C4-2B (cell line): ENCODE results near the gene LOXL4.

ENCODE experiments used
- H3K27ac ChIP-seq: fragments of 450-650 bp; 2 replicates; pipeline ENCODE4 v1.5.1; 2017
- ZFX ChIP-seq: fragments of 450-650 bp; IDR thresholded peaks from 2 replicates; pipeline ENCODE4 v1.6.1; 2017
- TF ChIP-seq, protein P1 (sequence below): fragments of 450-650 bp; conservative IDR thresholded peaks from 2 replicates; pipeline ENCODE4 v1.5.1; 2017; ENCODE audit warnings: mild to moderate bottlenecking

LOXL4 gene

DNA sequence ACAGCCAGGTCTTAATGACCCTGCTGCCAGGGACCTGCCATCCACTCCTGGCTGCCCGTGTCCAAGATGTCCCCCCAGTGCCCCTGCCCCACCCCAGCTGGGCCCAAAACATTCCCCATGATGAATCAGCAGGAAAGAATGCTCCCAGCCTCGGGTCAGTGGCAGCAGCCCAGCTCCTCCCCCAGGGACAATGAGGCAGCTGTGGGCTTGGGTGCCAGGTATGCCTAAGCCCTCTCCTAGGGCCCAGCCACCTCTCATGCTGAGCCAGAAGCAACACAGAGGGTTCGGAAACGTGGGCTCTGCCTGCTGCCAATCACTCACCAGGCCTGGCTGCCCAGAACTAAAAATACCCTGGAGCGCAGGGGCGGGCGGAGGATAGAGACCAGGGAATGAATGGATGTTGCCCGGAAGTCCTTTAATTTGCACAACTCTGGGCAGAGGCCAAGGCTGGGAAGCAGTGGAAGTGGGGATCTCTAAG, 1.5 kb upstream of the LOXL4 start:
- TF ChIP-seq, protein P1, sequence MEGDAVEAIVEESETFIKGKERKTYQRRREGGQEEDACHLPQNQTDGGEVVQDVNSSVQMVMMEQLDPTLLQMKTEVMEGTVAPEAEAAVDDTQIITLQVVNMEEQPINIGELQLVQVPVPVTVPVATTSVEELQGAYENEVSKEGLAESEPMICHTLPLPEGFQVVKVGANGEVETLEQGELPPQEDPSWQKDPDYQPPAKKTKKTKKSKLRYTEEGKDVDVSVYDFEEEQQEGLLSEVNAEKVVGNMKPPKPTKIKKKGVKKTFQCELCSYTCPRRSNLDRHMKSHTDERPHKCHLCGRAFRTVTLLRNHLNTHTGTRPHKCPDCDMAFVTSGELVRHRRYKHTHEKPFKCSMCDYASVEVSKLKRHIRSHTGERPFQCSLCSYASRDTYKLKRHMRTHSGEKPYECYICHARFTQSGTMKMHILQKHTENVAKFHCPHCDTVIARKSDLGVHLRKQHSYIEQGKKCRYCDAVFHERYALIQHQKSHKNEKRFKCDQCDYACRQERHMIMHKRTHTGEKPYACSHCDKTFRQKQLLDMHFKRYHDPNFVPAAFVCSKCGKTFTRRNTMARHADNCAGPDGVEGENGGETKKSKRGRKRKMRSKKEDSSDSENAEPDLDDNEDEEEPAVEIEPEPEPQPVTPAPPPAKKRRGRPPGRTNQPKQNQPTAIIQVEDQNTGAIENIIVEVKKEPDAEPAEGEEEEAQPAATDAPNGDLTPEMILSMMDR: no peak
- TF ChIP-seq ZFX: no peak
- no peak overlapping the region for H3K27ac ChIP-seq

DNA sequence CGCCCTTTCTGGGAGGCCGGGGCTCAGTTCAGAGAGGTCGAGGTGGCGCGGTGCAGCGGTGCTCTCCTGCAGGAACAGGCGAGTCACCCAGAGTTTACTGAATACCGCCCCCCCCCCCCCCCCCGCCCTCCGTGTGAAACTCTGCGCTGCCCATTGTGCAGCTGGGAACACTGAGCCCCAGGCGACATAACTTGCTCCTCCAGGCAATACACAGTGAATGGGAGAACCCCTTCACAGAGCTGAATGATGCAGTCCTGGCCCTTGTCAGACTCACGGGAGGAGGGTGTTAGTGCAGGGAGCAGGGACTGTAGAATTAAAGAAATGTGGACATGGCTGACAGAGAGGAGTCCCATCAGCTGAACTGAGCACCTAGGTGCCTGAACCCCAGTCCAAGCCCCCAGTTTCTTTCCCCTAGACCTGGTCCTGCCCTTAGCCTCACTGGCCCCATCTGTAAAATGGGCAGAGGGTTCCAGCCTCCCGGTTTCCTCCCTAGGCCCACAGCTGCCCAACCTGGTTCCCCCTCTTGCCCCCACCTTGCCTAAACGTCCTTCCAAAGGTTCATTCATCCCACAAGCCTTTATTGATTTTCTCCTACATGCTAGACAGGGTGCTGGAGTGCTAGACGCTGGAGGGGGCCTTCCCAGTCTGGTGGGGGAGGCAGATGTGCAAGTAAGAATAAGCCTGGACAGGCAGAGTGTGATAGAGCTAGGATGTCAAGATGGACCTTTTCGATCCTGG, 869 bp upstream of the LOXL4 start:
- no peak overlapping the region for H3K27ac ChIP-seq
- TF ChIP-seq, protein P1: no peak
- no peak for TF ChIP-seq ZFX

DNA sequence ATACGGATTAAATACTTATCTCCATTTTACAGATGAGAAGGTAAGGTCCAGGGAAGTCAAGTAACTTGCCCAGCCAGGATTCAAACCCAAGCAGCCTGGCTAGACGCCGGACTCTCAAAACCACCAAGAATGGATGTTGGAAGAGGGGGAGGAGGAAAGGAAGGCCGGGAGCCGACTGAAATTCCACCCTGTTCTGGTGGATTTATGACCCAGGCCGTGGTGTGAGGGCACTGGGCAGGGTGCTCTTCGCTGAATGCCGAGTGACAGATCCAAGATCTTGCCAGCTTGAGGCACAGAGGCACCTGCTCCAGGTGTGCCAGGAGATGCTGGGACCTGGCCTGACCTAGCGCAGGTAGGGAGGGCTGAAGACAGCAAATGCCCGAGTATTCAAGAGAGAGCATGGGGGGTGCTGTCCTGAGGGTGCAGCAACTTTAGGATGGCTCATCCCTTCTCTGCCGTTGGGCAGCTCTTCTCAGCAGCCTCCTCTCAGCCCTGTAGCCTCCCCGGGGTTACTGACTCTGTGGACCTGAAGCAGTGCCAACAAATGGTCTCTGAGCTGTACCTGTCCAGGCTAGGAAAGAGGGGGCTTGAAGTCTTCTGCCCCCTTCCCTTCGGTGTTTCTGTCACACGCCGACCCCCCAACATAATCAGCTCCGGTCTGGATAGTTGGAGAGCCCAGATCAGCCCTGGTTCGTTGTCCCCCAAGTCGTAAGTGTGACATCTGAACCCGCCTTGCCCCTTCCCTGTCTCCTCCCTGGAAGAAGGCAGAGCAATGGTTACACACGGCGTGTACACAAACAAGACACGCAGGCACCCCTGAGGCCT, 713 bp downstream of the LOXL4 start:
- TF ChIP-seq ZFX: no peak
- TF ChIP-seq, protein P1: no peak
- no peak overlapping the region for H3K27ac ChIP-seq

DNA sequence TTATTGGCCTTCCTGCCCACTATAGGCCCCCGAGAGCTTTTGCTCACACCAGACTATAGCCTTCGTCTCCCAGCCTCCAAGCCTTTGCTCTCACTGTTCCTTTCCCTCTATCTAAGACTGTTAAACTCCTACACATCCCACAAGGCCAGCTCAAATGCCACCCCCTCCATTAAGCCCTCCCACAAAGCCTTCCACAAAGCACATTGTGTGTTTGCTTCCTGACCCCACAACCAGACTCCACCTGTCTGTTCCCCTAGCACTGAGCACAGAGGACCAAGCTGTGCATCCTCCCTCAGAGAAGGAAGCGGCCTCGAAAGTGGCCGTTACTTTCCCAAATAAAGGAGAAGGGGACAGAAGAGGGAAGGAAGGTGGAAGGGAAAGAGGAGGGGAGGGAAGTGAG, 1.3 kb downstream of the LOXL4 start:
- TF ChIP-seq, protein P1: no peak
- TF ChIP-seq ZFX: no peak
- no peak overlapping the region for H3K27ac ChIP-seq

DNA sequence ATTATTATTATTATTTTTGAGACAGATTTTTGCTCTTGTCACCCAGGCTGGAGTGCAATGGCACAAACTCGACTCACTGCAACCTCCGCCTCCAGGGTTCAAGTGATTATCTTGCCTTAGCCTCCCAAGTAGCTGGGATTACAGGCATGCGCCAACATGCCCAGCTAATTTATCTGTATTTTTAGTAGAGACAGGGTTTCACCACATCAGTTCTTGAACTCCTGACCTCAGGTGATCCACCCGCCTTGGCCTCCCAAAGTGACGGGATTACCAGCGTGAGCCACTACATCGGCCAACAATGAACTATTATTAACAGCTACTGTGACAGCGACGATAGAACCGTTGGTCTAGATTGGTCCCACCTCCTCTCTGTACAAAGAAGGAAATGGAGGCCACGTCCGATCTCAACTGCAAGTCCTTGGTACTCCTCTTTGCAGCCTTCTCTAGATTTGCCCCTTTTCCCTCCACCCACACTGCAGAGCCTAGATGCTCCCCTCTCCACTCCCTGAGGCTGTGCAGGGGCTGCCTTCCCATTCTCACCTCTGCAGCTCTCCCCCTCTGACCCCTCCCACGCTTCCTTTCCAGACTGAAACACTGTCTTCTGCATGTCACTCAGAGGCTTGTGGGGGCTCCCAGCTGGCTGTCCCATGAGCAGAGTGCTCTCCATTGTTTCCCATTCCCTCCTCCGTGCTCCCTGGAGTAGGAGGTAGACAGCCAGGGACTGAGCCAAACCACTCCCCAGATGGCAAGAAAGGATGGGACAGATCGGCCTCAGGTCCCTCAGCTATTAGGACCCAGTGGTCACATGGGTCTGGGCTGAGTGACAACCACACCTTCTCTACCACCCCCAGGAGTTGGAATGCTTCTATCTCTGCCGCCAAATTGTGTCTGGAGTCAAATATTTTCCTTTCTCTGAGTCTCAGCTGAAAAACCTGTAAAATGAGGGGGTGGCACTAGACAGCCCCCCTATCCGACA, 2.3 kb downstream of the LOXL4 start:
- H3K27ac ChIP-seq: no peak overlapping the region

DNA sequence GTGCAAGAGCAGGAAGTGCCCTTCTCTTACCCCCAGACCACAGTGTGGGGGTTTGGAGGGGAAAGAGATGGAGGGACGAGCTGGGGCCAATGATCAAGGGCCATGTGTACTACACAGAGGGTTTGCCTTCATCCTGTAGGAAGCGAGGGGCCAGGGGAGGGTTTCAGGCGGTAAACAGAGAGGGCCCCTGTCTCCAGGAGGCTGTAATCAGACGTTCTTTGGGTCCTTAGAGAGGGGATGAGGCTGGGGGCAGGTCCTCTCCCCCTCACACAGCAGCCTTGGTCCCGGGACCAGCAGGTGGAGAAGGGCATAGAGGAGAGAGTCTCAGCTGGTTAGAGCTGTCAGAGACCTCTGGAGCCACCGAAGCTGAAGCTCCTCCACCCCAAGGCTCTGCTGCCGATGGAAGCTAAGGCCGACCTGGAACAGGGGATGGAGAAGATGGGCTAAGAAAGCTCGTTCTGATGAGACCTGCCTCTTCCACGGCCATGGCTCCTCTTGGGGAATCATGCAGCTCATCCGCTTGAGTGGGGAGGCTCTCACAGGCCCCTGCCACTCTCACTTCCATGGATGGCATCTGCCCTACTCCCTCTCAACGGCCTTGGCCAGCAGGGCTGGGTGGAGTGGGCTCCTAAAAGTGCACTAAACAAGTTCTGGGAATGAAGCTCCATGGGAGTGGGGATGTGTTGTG, 3.5 kb downstream of the LOXL4 start:
- TF ChIP-seq ZFX: no peak

More for the DNA sequence above, 2.3 kb downstream of the LOXL4 start:
- TF ChIP-seq, protein P1: no peak
- no peak for TF ChIP-seq ZFX

DNA sequence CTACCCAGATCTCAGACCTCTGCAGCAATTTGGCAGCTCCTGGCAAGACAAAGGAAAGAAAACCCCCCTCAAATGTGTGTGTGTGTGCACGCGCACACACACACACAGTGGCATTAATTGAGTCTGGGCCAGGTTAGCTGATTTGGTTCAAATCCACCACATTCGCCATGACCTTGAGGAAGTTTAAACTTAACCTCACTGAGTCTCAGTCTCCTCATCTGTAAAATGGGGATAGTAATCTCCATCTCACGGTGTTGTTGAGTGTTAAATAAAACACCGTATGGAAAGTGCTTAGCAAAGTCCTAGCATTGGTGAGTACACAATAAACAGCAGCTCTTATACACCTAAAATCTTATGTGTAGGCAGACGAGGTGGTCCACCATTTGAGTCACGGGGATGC, 4.9 kb downstream of the LOXL4 start:
- TF ChIP-seq, protein P1: no peak
- TF ChIP-seq ZFX: no peak
- H3K27ac ChIP-seq: no peak overlapping the region

More for the DNA sequence above, 3.5 kb downstream of the LOXL4 start:
- no peak overlapping the region for H3K27ac ChIP-seq
